SW480 (cell line): ENCODE measurements around the gene AKAP13.
"Not testable (repeated sequence)": the region's sequence is repeated elsewhere in the genome, so short reads cannot be mapped to it uniquely, and the experiment has no call there.

ENCODE experiments used
- DNase-seq: peaks from one replicate; pipeline ENCODE4 v3.0.0-alpha.2; 2016; ENCODE audit warnings: low spot score

Gene AKAP13

GRCh38 chr15:85576392-85576791, 196.0 kb downstream of the AKAP13 start:
- no peak for DNase-seq

DNA sequence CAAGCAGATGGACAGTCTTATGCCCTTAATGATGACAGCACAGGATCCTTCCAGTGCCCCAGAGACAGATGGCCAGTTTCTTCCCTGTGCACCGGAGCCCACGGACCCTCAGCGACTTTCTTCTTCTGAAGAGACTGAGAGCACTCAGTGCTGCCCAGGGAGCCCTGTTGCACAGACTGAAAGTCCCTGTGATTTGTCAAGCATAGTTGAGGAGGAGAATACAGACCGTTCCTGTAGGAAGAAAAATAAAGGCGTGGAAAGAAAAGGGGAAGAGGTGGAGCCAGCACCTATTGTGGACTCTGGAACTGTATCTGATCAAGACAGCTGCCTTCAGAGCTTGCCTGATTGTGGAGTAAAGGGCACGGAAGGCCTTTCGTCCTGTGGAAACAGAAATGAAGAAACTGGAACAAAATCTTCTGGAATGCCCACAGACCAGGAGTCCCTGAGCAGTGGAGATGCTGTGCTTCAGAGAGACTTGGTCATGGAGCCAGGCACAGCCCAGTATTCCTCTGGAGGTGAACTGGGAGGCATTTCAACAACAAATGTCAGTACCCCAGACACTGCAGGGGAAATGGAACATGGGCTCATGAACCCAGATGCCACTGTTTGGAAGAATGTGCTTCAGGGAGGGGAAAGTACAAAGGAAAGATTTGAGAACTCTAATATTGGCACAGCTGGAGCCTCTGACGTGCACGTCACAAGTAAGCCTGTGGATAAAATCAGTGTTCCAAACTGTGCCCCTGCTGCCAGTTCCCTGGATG, 198.7 kb downstream of the AKAP13 start:
- no peak for DNase-seq

- no peak for DNase-seq
These were observed 199.7 kb downstream of the AKAP13 start for GRCh38 chr15:85579957-85580694.

DNA sequence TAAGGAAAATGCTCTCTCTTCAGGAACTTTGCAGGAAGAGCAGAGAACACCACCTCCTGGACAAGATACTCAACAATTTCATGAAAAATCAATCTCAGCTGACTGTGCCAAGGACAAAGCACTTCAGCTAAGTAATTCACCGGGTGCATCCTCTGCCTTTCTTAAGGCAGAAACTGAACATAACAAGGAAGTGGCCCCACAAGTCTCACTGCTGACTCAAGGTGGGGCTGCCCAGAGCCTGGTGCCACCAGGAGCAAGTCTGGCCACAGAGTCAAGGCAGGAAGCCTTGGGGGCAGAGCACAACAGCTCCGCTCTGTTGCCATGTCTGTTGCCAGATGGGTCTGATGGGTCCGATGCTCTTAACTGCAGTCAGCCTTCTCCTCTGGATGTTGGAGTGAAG, 200.5 kb downstream of the AKAP13 start:
- no peak for DNase-seq

- DNase-seq, result no peak
These were observed 201.1 kb downstream of the AKAP13 start for GRCh38 chr15:85581495-85581894.

- no peak for DNase-seq
These were observed 202.0 kb downstream of the AKAP13 start for GRCh38 chr15:85582131-85583079.

DNA sequence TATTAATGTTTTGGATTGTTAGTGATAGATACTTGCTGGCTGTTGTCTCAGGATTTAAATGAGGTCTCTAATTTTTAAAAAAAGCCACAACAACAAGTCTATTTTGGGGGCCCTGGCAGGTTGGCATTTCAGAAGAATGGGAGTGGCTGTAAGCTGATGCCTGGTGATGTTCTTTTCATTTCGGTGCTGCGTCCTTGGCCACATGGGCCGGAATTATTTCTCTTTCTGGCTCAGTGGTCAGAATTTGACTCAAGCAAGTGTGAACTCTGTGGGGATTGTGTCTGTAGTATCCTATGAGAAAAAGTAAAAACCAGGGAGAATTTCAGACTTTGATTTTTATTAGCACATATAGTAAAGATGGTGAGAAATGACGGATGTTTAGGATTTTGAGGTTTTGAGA, 203.0 kb downstream of the AKAP13 start:
- no peak for DNase-seq

DNA sequence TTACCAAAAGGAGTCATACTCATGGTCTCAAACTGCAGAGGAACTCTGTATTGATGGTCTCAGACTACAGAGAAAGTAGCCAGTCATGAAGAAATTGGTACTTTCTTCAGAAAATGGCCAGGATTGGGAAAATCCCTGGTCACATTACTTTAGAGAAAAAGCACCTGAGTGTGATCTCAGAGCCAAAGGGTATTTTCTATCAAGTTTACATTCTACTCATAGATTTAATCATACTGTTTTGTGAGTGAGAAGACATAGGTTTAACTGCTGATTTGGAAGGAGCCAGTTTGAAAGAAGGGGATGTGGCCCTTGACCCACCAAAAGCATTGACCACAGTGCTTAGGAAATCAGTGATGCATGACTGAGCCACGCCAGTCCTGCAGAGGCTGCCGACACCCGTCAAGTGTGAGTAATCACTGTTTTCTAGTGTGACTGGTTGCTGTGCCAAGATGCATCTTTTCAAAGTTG, 203.6 kb downstream of the AKAP13 start:
- no peak for DNase-seq

- no peak for DNase-seq
These were observed 204.5 kb downstream of the AKAP13 start for GRCh38 chr15:85584872-85585271.

- DNase-seq, result not testable (repeated sequence)
These were observed 205.8 kb downstream of the AKAP13 start for GRCh38 chr15:85586196-85586595.

DNA sequence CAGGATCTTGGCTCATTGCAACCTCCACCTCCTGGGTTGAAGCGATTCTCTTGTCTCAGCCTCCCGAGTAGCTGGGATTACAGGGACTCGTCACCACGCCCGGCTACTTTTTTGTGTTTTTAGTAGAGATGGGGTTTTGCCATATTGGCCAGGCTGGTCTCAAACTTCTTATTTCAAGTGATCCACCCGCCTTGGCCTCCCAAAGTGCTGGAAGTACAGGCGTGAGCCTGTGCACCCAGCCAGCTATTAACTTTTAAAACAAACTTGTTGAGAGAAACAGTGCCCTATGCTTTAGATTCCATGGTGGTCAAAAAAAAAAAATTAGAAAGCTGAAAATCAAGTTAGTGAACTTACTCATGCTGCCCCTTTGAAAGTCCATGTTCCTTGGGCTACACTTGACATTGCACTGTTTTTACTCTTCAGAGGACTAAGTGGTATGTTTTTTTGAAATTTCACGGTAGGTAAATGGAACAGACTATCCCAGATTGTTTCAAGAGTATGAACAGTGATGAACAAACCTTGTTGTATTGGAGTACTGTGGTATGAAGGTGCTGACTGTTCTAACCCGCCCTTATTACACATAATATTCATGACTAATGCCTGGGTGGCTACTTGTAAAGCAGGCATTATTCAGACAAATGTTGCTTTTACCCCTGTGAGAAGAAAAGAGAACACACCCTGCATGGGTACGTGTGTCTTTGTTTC, 207.5 kb downstream of the AKAP13 start:
- DNase-seq, result peak; percentile 12

DNA sequence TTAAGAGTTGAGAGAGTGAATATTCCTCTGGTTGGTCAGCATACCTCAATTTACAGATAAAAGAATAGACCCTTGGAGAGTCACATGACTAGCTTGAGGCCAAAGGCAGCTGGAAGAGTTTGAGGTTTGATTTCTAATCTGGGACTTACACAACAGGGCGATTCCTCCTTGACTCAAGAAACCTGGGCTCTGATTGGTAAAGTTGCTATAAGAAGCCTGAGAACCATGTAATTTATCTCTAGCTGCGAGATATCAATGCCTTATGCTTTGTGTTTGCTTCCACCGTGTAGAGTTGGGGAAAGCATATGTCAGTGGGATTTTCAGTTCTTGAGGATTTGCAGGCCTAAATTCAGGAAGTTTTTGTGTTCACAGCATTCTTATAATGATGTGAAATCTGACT, 208.3 kb downstream of the AKAP13 start:
- DNase-seq, result no peak

DNA sequence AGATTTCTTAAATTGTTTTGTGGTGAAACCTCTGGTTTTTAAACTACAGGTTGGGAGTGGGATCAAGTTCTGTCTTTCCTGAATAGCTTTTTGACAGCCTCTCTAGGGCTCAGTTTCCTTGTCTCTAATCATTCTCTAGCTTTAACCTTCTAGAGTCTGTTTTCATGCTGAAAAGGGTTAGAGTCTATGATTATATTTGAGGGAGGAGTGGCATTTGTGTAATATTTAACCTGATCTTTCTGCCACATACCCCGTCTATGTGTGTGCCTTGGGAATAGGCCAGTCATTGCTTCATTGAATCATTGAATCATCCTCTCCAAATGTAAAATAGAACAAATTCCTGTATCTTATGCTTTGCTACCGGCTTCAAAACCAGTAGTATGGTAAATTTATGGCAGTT, 209.4 kb downstream of the AKAP13 start:
- DNase-seq, result no peak

DNA sequence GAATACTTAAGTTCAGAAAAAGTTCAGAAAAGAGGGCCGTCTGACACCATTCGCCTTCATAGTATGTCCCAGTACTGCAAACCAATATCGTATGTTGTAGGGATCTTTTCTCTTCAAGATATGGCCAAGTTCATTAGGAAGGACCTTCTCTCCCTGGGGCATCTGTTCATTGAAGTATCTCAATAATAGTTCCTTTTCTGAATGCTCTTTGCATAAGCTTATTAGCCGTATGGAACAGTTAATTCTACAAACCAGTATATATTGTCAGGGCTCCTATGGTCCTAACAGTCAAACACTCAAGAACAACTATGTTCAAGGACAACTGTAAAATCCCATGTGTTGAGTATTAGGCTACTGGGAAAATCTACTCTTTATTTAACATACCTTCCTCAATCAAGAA, 211.2 kb downstream of the AKAP13 start:
- DNase-seq, result no peak

- DNase-seq, result no peak
These were observed 211.7 kb downstream of the AKAP13 start for GRCh38 chr15:85592148-85592547.

DNA sequence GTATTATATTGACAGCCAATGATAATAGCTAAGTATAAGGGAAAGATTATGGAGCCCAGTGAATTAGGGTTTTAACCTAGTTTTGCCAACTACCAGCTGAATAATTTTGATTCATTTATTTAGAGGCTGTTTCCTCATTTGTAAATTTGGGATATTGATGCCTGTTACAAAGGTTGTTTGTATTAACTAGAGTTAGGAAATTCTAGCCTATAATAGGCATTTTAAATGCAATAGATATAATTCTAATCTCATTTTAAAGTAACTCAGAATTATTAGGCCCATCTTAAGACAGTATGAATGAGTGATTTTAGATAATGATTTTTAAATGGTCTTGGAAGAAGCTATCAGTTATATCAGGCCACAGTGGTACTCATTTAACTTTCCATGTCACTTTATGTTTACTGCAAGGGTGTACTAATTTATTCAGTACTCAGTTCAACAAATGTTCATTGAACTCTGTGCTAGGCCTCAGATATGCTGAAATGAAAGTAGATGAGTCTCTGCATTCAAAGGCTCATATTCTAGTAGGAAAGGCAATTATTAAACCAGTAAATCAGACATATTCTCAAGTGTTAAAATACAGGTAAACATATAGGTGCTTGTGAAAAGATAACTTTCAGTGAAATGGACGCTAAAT, 213.5 kb downstream of the AKAP13 start:
- no peak for DNase-seq

DNA sequence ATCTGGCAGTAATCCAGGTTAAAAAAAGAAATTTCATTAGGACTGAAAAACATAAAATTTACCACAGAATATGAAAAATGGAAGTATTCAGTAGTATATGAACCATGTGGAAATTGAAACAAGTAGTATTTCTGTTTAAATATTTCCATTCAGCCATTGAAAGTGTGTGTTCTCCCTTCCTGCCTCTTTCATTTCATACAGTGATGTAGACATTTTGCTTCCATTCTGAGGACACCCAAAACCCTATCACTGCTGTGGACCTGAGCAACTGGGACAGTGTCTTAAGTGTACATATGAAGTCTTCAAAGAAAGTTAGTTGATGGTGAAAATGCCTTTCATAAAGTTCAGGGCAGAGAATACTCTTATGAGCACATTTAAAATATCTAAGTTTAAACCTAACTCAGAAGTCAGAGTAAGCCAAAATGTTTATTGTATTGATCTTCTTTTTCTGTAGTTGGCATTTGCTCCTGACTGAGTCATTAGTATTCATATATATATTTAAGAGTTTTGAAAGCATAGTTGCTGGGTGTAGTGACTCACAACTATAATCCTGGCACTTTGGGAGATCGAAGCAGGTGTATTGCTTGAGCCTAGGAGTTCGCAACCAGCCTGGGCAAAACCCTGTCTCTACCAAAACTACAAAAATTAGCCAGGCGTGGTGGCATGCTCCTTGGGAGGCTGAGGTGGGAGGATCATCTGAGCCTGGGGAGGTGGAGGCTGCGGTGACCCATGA, 215.6 kb downstream of the AKAP13 start:
- DNase-seq, result no peak

- peak; percentile 34 for DNase-seq
These were observed 216.9 kb downstream of the AKAP13 start for GRCh38 chr15:85597155-85597815.

- no peak for DNase-seq
These were observed 217.8 kb downstream of the AKAP13 start for GRCh38 chr15:85598219-85598618.
